ENCODE measurements around the gene STARD5.
"Not testable (repeated sequence)": the region's sequence is repeated elsewhere in the genome, so short reads cannot be mapped to it uniquely, and the experiment has no call there.

STARD5 gene

DNA sequence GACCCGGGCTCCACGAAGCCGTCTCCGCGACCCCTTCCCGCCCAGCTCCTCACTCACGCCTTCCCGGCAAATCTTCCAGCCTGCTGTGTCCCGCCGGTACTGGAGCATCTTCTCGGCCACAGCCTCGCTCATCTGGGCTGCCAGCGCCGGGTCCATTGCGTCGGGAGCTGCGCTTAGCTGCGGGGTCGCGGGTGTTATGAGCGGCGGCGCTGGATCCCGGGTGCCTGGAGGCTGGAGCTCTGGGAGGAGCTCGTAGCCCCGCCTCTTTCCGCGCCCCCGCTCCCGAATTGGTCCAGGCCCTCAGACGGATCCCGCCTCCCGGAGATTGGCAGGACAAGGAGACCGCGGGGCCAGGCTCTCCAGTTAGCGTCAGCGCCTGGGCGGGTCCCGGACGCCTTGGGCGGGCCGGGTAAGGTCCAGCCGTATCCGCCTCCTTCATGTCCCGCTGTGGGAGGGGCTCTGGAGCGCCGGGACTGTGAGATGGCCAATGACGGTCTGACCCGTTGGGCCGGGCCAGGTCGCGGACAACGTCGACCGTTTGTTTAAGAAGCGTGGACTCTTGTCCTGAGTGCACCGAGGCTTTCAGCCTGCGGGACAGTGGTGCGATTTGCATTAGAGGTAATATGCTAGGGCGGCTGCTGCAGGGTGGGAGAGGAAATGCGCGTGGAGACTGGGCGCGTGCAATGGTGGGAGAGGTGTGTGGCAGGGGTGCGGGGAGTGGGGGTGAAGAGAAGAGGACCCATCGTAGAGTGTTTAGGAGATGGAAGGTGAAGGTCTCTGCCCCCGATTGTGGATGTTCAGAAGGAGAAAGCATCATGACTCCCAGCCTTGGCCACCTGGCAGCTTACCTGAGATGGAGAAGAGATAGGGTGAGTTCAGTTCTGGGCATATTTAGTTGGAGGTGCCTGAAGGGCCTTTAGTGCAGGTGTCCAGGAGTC lies at the start of gene STARD5:
Gene STARD5, minus strand, starts transcription at position 198 of the 938 bp plus-strand sequence. Its CDS starts 42 bp downstream, at position 156.
- peak; percentile 80 to 96 for DNase-seq

- DNase-seq: no peak
Observed at GRCh38 chr15:81373176-81373575, 49.2 kb upstream of the STARD5 start.

DNA sequence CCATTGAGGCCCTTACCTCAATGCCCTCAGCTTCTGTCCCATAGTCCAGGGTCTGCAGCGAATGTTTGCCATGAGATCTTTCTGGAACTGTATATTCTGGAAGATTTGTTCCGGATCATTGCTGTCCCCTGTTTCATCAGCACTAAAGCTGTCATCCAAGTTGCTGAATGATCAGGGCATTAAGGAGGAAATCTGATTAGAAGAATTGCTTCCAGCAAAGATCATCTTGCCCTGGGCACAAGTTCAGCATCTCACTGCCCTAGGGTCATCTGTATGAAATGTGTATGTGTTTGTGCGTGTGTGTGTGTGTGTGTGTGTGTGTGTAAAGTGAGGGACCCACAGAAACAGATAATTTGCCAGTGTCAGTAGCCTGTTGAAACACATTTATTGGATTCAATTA lies 48.6 kb upstream of the STARD5 start:
- no peak for DNase-seq

GRCh38 chr15:81363718-81364500 lies 40.0 kb upstream of the STARD5 start:
- peak in 1 of 2 experiments; percentile 2 for DNase-seq

GRCh38 chr15:81363276-81363675 lies 39.3 kb upstream of the STARD5 start:
- peak in 1 of 2 experiments; percentile 1 for DNase-seq

- DNase-seq: no peak
Observed at GRCh38 chr15:81362790-81363189, 38.8 kb upstream of the STARD5 start.

DNA sequence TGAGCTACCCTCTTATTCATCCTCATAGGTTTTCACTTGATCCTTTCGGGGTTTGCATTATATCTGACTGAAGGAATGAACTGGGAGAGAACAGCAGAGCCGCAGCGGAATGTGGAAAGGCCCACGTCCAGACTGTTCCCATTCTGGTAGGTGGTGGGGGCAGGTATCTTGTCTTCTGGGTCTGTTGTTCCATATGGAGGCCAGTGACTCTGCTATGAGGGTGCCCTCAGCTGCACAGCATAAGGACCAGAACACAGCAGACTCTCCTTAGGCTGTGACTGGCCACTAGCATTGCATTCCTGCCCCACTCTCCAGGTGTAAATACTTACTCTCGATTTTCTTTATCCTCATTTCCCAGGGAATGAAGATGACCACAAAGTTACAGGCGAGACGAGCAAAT lies 38.0 kb upstream of the STARD5 start:
- DNase-seq: no peak

DNA sequence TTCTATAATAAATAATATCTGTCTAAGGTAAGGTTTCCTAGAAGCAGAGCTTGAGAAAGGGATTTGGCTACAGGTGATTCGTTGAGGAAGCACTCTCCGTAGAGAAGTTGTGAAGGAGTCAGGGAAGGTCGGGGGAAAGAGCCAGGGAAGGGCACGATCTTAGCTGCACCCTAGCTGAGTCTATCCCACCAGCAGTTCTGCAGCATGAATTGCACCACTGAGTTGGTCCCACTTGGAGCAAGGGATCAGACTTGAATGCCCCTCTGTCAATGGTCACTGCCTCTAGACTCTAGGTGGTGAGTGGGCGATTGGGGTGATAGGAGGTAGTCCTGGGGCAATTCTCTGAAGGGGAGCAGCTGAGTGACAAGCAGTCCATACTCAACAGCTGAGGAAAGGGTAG lies 36.5 kb upstream of the STARD5 start:
- DNase-seq: no peak

DNA sequence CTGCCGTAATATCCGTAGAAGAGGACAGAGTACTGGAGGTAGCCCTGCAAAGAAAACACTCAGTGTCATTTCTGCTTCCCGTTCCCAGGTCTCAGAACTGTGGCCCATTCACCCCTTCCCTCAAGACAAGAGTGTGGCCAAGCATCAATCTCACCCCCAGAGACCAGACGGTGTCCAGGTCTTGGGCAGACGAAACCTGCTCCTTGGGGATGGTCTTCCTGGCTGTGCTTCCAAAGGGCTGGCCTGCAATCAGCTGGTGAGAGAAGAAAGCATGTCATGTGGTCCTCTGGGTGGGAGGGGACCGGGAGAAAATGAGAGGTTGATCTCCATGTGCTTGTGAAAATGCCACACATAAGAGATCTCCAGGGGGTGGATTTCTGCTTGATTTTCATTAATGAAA lies 34.3 kb upstream of the STARD5 start:
- DNase-seq: no peak

- DNase-seq: no peak
Observed at GRCh38 chr15:81357180-81357686, 33.3 kb upstream of the STARD5 start.

DNA sequence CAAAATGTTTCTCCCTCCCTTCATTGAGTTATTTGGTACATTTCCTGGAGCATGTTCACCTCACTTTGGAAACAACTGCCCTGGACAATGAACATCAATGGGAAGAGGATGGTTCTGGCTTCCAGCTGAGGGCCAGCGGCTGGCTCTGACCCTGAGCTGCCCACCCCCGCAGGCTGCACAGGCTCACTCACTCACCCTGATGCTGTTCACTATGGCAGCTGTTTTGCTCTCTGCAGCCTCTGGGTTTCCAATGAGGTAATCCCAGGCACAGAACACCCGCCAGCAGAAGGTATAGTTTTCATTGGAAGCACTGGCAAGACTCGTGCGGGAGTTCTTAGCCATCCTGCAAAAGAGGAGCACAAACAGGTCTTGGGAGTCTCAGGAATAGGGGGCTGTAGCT lies 32.3 kb upstream of the STARD5 start:
- no peak for DNase-seq

GRCh38 chr15:81351651-81352050 lies 27.7 kb upstream of the STARD5 start:
- DNase-seq: peak in 1 of 2 experiments; percentile 59

- DNase-seq: no peak
Observed at GRCh38 chr15:81349271-81349670, 25.3 kb upstream of the STARD5 start.

DNA sequence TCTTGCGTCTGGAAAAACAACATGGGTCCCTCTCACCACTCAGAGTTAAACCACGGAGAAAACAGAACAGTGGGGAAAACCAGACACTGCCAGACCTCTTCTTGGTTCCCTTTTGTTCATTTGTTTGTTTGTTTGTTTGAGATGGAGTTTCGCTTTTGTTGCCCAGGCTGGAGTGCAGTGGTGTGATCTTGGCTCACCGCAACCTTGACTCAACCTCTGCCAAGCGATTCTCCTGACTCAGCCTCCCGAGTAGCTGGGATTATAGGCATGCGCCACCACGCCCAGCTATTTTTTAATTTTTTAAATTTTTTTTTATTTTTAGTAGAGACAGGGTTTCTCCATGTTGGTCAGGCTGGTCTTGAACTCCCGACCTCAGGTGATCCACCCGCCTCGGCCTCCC lies 24.8 kb upstream of the STARD5 start:
- not testable (repeated sequence) for DNase-seq

GRCh38 chr15:81347910-81348309 lies 24.0 kb upstream of the STARD5 start:
- DNase-seq: no peak

- no peak for DNase-seq
Observed at GRCh38 chr15:81346611-81347010, 22.7 kb upstream of the STARD5 start.

- no peak for DNase-seq
Observed at GRCh38 chr15:81343371-81343770, 19.4 kb upstream of the STARD5 start.

GRCh38 chr15:81341351-81341750 lies 17.4 kb upstream of the STARD5 start:
- no peak for DNase-seq

- DNase-seq: no peak
Observed at GRCh38 chr15:81339851-81340250, 15.9 kb upstream of the STARD5 start.

DNA sequence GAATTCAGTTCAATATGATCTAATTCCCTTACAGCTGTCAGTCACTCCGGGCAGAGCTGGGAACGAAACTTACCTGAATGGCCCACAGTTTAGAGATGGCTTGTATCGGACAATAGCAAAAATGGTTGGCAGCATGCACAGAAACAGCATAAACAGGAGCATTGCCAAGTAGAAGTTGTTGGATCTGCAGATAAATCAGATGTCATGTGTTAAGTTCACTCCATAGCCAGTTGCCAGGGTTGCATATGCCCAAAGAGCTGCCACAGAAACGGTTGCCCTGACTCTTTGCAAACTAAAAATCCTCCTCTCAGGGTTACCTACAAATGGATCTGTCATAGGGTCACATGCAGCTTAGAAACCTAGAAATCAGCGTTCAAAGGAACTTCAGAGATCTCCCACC lies 15.4 kb upstream of the STARD5 start:
- DNase-seq: peak in 1 of 2 experiments; percentile 36

DNA sequence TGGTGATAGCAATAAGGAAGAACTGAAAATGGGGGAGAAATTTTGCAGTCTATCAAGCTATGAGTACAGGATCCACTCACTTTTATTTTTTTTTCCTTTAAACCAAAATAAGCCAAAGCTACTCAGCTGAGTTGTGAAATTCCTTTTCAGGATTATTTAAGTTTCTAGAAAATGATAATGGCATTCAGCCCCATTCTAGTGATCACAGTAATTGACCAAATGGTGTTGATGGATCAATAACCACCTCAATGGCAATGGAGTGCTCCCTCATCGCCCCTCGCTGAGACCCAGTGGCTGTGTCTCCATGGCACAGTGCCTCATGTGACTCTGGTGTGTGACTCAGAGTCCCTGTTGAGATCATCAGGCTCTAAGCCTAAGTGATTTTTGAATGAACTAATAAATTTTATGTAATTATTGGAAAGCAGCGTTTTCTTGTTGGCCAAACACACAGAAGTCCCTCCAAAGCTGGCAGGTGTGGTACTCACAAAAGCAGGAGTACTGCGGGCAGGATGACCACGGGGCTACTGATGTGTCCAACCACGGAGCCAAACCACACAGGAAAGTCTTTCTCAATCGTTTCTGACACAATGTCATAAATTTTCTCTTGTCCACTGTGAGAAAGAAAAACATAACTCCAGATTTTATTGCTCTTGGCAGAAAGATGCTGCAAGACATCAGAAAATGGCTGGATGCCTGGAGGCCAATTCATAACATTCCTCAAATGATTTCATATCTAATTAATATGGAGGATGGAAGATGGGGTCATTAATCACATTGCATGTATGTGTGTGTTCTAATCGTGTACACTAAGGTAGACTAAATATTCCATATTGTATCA lies 14.4 kb upstream of the STARD5 start:
- DNase-seq: peak; percentile 48 to 66

DNA sequence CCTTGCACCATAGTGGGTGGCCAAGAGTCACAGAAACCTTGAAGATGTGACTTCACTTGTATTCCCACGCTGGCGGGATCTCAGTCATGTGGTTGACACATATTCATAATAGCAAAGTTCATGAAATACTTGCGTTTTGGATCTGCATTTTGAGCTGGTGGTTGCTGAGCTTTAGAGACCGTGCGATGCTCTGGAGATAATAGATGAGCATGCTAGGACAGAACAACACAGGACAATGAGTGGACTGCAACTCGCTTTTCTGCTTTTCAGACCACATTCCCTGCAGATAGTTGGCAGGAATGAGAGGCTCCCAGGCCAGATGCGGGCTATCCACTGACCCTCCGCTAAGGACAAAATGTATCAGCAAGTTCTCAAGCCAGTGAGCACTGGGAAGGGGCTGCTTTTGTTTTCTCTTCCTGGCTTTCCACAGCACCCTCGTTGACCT lies 13.8 kb upstream of the STARD5 start:
- no peak for DNase-seq

- DNase-seq: no peak
Observed at GRCh38 chr15:81337241-81337640, 13.3 kb upstream of the STARD5 start.
